NCI-H510A (cell line): ENCODE results near the gene PET100.

ENCODE experiments used
- DNase-seq: peaks from one replicate; lab custom pipeline; 2025; lab: John Stamatoyannopoulos, UW

Gene PET100

GRCh38 chr19:7629347-7630054 is at the start of gene PET100, which contains the start of gene XAB2:
PET100 (plus strand) TSS chr19:7629793; CDS start chr19:7629834, 41 bp downstream.
XAB2 (minus strand) TSS chr19:7629545; CDS start chr19:7629527, 18 bp downstream.
- peak; percentile 92 for DNase-seq

- DNase-seq = no peak
These were observed 47.1 kb upstream of the PET100 start for GRCh38 chr19:7582446-7582845.

GRCh38 chr19:7589822-7590221 is 39.8 kb upstream of the PET100 start:
- no peak for DNase-seq

- DNase-seq = no peak
These were observed 39.3 kb upstream of the PET100 start for GRCh38 chr19:7590256-7590655.

- DNase-seq = peak; percentile 72
These were observed 34.0 kb upstream of the PET100 start, which contains the start of gene CAMSAP3 for GRCh38 chr19:7595466-7596133. CAMSAP3 (plus strand) TSS chr19:7595863; CDS start chr19:7596003, 140 bp downstream.

GRCh38 chr19:7596211-7596937 is 33.2 kb upstream of the PET100 start:
- no peak for DNase-seq

- no peak for DNase-seq
These were observed 31.9 kb upstream of the PET100 start for GRCh38 chr19:7597689-7598088.

GRCh38 chr19:7598180-7598579 is 31.4 kb upstream of the PET100 start:
- DNase-seq = no peak

GRCh38 chr19:7600721-7601120 is 28.9 kb upstream of the PET100 start:
- no peak for DNase-seq

- DNase-seq = no peak
These were observed 27.2 kb upstream of the PET100 start for GRCh38 chr19:7602240-7602934.

- no peak for DNase-seq
These were observed 26.6 kb upstream of the PET100 start for GRCh38 chr19:7602935-7603497.

- DNase-seq = no peak
These were observed 25.7 kb upstream of the PET100 start for GRCh38 chr19:7603919-7604318.

- no peak for DNase-seq
These were observed 23.9 kb upstream of the PET100 start for GRCh38 chr19:7605490-7606222.

- DNase-seq = no peak
These were observed 23.3 kb upstream of the PET100 start for GRCh38 chr19:7606289-7606688.

GRCh38 chr19:7607212-7607873 is 22.2 kb upstream of the PET100 start:
- DNase-seq = no peak

- DNase-seq = no peak
These were observed 21.6 kb upstream of the PET100 start for GRCh38 chr19:7607874-7608560.

- DNase-seq = no peak
These were observed 18.9 kb upstream of the PET100 start for GRCh38 chr19:7610491-7611240.

GRCh38 chr19:7611541-7612279 is 17.9 kb upstream of the PET100 start:
- DNase-seq = no peak
